CD14-positive monocyte (primary cell): ENCODE data around the gene APOO. TPM values are rescaled to one million over a fixed set of nuclear protein-coding genes. Genes with fewer than 3 reads are reported as not detected.
A peak's percentile ranks its signal among the peaks of the same experiment; 100 is the strongest.

Experiments used
- DNase-seq, 3 donors: peaks; one replicate each; pipeline ENCODE4 v3.0.0-alpha.2; 2011 to 2022
- H2AFZ ChIP-seq: 2 replicates; pipeline ENCODE4 v1.6.0; 2012; ENCODE audit warnings: mild to moderate bottlenecking, low read depth, low read length, inconsistent platforms; ENCODE audit not compliant: insufficient read depth, poor library complexity, severe bottlenecking
- H3K27ac ChIP-seq, 2 donors: 1 replicate in 1 of 2; 2 replicates in 1 of 2; pipeline ENCODE4 v1.5.1; 2012 to 2013; ENCODE audit warnings: low read length in 2 of 2, control low read depth in 1 of 2, inconsistent platforms in 1 of 2, low read depth in 1 of 2, mild to moderate bottlenecking in 1 of 2
- H3K27me3 ChIP-seq, 2 donors: one replicate each; pipeline versions ENCODE4 v1.6.0 to v1.6.1; 2011 to 2013; ENCODE audit warnings: low read length in 2 of 2; ENCODE audit not compliant: control insufficient read depth in 2 of 2, insufficient read depth in 2 of 2
- H3K36me3 ChIP-seq, 2 donors: replicated peaks in 1 of 2; 1 replicate in 1 of 2; 2 replicates in 1 of 2; pipeline versions ENCODE4 v1.5.1 to v1.6.1; 2012 to 2013; ENCODE audit warnings: low read length in 2 of 2, control low read depth in 1 of 2, inconsistent platforms in 1 of 2, mild to moderate bottlenecking in 1 of 2; ENCODE audit not compliant: insufficient read depth in 2 of 2, control insufficient read depth in 1 of 2
- H3K4me1 ChIP-seq, 2 donors: 1 replicate in 1 of 2; 2 replicates in 1 of 2; pipeline versions ENCODE4 v1.5.1 to v1.6.1; 2012 to 2013; ENCODE audit warnings: low read length in 2 of 2, control low read depth in 1 of 2, inconsistent platforms in 1 of 2, mild to moderate bottlenecking in 1 of 2, moderate library complexity in 1 of 2; ENCODE audit not compliant: insufficient read depth in 2 of 2, control insufficient read depth in 1 of 2
- H3K4me2 ChIP-seq: replicated peaks from 2 replicates; pipeline ENCODE3; 2012; ENCODE audit warnings: low read length, moderate library complexity, mild to moderate bottlenecking; ENCODE audit not compliant: poor library complexity, severe bottlenecking; ENCODE audit errors: extremely low read depth
- H3K4me3 ChIP-seq, 3 experiments: fragments of 200-600 bp in 1 of 3; sonication (generic) in 1 of 3; replicated peaks in 1 of 3; 1 replicate in 2 of 3; 2 replicates in 1 of 3; pipeline ENCODE4 v1.5.1; 2011 to 2013; ENCODE audit warnings: low read length in 3 of 3, mild to moderate bottlenecking in 3 of 3, control low read depth in 2 of 3, low read depth in 2 of 3, inconsistent platforms in 1 of 3, moderate library complexity in 1 of 3
- H3K79me2 ChIP-seq: 2 replicates; pipeline ENCODE4 v1.6.0; 2012; ENCODE audit warnings: mild to moderate bottlenecking, control low read depth, inconsistent platforms, low read length, moderate library complexity; ENCODE audit not compliant: insufficient read depth
- H3K9ac ChIP-seq: 2 replicates; pipeline ENCODE4 v1.6.0; 2017; ENCODE audit warnings: low read length, mild to moderate bottlenecking; ENCODE audit not compliant: insufficient read depth, poor library complexity, severe bottlenecking
- H3K9me3 ChIP-seq, 2 donors: replicated peaks in 1 of 2; 1 replicate in 1 of 2; 2 replicates in 1 of 2; pipeline versions ENCODE4 v1.5.1 to v1.6.1; 2012 to 2013; ENCODE audit warnings: low read length in 2 of 2, control low read depth in 1 of 2; ENCODE audit not compliant: control insufficient read depth in 1 of 2, insufficient read depth in 1 of 2
- H4K20me1 ChIP-seq: 2 replicates; pipeline ENCODE4 v1.6.0; 2012; ENCODE audit warnings: mild to moderate bottlenecking, low read length, control low read depth, moderate library complexity; ENCODE audit not compliant: insufficient read depth
- H3K27ac Mint-ChIP-seq, 7 donors: one replicate each; pipeline ENCODE4 v1.8.0; 2020; ENCODE audit warnings: mild to moderate bottlenecking in 7 of 7, mixed read lengths in 7 of 7, moderate library complexity in 6 of 7, inconsistent platforms in 2 of 7
- H3K27me3 Mint-ChIP-seq, 3 donors: one replicate each; pipeline ENCODE4 v1.8.0; 2021 to 2022; ENCODE audit warnings: low read depth in 3 of 3, mild to moderate bottlenecking in 3 of 3, mixed read lengths in 3 of 3, moderate library complexity in 3 of 3, inconsistent platforms in 1 of 3
- H3K36me3 Mint-ChIP-seq, 2 donors: one replicate each; pipeline ENCODE4 v1.8.0; 2020; ENCODE audit warnings: mixed read lengths in 2 of 2, inconsistent platforms in 1 of 2, mild to moderate bottlenecking in 1 of 2
- H3K4me1 Mint-ChIP-seq: one replicate; pipeline ENCODE4 v1.8.0; 2020; ENCODE audit warnings: mild to moderate bottlenecking, mixed read lengths
- H3K4me3 Mint-ChIP-seq, 2 donors: one replicate each; pipeline ENCODE4 v1.8.0; 2020; ENCODE audit warnings: mild to moderate bottlenecking in 2 of 2, mixed read lengths in 2 of 2, moderate library complexity in 1 of 2
- H3K9me3 Mint-ChIP-seq, 7 donors: one replicate each; pipeline ENCODE4 v1.8.0; 2020 to 2022; ENCODE audit warnings: mixed read lengths in 7 of 7, mild to moderate bottlenecking in 6 of 7, moderate library complexity in 6 of 7, inconsistent platforms in 2 of 7
- WGBS: methylation state at CpG from one replicate; pipeline ENCODE4 v1.1.5; 2013; ENCODE audit warnings: missing lambda C conversion rate; ENCODE audit not compliant: insufficient coverage; 5-methylcytosine and 5-hydroxymethylcytosine counted together
- intact Hi-C, 2 donors: fragments of 100-400 bp; cut with micrococcal nuclease; formaldehyde crosslinking; loops; one replicate each; pipeline versions ENCODE4 v1.15.0 to v1.15.1; 2023
- polyA plus RNA-seq, 3 donors: library from polyadenylated mRNA; depleted of rRNA in 1 of 3; unstranded in 2 of 3; stranded (reverse) in 1 of 3; fragments of 300-500 nt in 2 of 3; fragments of >200 nt in 1 of 3; fragmentation: Illumina TruSeq in 2 of 3; gene quantifications; 1 replicate in 2 of 3; 2 replicates in 1 of 3; pipeline ENCODE4 v1.2.3, GENCODE V29; 2012 to 2021
- TF ChIP-seq, protein P1 (sequence below): fragments of 200-600 bp; IDR thresholded peaks from one replicate; pipeline ENCODE4 v1.8.0; 2022; ENCODE audit warnings: antibody characterized with exemption, mild to moderate bottlenecking

Gene APOO
- polyA plus RNA-seq, 3 donors = 3.3 to 8.3 (median 4.6) TPM

DNA sequence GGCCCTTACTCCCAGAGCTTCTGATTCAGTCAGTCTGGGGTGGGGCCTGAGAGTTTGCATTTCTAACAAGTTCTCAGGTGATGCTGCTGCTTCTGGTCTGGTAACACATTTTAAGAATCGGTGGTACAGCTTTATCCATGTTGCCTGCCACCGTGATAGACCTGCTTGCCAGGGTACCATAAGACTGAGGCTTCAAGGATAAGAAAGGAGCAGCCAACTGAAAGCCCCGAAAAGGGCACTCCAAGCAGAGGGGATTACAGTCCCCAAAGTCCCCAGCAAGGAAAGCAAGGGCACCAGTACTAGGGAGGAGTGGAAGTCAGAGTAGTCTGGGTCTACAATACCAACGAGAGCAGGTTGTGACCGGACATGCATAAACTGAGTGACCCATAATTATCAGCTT is 49.8 kb downstream of the APOO start:
- intact Hi-C loops = loop anchor here in 1 of 2 donors (10.0 kb wide), 1 partner anchor 73 kb away; the partner anchor contains the start of gene SAT1
- Mint-ChIP-seq H3K36me3 (peaks cover 0 to 2% of the 10 kb centered on the region in 2 donors), H3K4me1 (peaks cover 19% of the 10 kb centered on the region), H3K27ac (peak overlapping the region in 1 of 7 donors; percentile 61), H3K4me3 (no peak overlapping the region), H3K9me3 (peaks cover 0 to 2% (median 0%) of the 10 kb centered on the region in 7 donors), H3K27me3 (peaks cover 0 to 7% (median 2%) of the 10 kb centered on the region in 3 donors)
- no peak overlapping the region for H3K9ac ChIP-seq
- peaks cover 14 to 17% of the 10 kb centered on the region in 2 donors for H3K4me1 ChIP-seq
- no peaks in the 10 kb centered on the region for H3K36me3 ChIP-seq
- WGBS = 100% methylated on average over 3 of the region's 5 CpGs
- no peak overlapping the region for H3K4me2 ChIP-seq
- H2AFZ ChIP-seq = no peak overlapping the region
- TF ChIP-seq, protein P1, sequence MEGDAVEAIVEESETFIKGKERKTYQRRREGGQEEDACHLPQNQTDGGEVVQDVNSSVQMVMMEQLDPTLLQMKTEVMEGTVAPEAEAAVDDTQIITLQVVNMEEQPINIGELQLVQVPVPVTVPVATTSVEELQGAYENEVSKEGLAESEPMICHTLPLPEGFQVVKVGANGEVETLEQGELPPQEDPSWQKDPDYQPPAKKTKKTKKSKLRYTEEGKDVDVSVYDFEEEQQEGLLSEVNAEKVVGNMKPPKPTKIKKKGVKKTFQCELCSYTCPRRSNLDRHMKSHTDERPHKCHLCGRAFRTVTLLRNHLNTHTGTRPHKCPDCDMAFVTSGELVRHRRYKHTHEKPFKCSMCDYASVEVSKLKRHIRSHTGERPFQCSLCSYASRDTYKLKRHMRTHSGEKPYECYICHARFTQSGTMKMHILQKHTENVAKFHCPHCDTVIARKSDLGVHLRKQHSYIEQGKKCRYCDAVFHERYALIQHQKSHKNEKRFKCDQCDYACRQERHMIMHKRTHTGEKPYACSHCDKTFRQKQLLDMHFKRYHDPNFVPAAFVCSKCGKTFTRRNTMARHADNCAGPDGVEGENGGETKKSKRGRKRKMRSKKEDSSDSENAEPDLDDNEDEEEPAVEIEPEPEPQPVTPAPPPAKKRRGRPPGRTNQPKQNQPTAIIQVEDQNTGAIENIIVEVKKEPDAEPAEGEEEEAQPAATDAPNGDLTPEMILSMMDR = no peak
- no peaks in the 10 kb centered on the region for H3K79me2 ChIP-seq
- no peak overlapping the region for H3K4me3 ChIP-seq
- no peak overlapping the region for H3K27ac ChIP-seq
- H4K20me1 ChIP-seq = no peaks in the 10 kb centered on the region
- H3K27me3 ChIP-seq = no peaks in the 10 kb centered on the region
- no peaks in the 10 kb centered on the region for H3K9me3 ChIP-seq
- DNase-seq = no peak

DNA sequence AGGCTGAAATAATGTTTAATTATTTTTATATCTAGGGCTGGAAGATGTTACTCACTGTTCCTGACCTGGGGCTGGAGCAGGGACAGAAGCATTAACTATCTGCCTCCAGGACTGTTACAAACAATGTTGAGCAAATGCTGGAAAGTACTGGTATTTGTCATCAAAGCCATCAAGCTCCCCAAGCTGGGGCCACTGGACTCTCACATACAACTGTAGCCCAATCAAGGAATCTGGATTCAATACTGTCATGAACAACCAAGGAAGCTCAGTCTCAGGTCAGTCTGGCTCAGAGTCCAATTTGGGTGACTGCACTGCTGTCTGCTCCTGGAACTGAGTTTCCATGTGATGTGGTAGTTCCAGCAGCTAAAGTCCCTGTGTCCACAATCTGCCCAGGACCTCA is 50.4 kb downstream of the APOO start:
- no peaks in the 10 kb centered on the region for H3K36me3 ChIP-seq
- H3K4me1 ChIP-seq = peaks cover 14 to 17% of the 10 kb centered on the region in 2 donors
- no peaks in the 10 kb centered on the region for H3K9me3 ChIP-seq
- H3K4me2 ChIP-seq = no peak overlapping the region
- no peak overlapping the region for H3K4me3 Mint-ChIP-seq
- H3K27ac Mint-ChIP-seq = no peak overlapping the region
- H3K4me1 Mint-ChIP-seq = peaks cover 18% of the 10 kb centered on the region
- H3K9ac ChIP-seq = no peak overlapping the region
- H3K27ac ChIP-seq = no peak overlapping the region
- H4K20me1 ChIP-seq = no peaks in the 10 kb centered on the region
- no peaks in the 10 kb centered on the region for H3K79me2 ChIP-seq
- H3K4me3 ChIP-seq = no peak overlapping the region
- peaks cover 0 to 2% of the 10 kb centered on the region in 2 donors for H3K36me3 Mint-ChIP-seq
- peak in 1 of 3 donors; percentile 40 for DNase-seq
- intact Hi-C loops = loop anchor here in 1 of 2 donors (10.0 kb wide), 1 partner anchor 73 kb away; the partner anchor contains the start of gene SAT1
- TF ChIP-seq, protein P1 = no peak
- peaks cover 0 to 6% (median 2%) of the 10 kb centered on the region in 3 donors for H3K27me3 Mint-ChIP-seq
- H2AFZ ChIP-seq = no peak overlapping the region
- H3K9me3 Mint-ChIP-seq = peaks cover 0 to 2% (median 0%) of the 10 kb centered on the region in 7 donors
- H3K27me3 ChIP-seq = no peaks in the 10 kb centered on the region
